ENCODE data around the gene MICAL3.

DNA sequence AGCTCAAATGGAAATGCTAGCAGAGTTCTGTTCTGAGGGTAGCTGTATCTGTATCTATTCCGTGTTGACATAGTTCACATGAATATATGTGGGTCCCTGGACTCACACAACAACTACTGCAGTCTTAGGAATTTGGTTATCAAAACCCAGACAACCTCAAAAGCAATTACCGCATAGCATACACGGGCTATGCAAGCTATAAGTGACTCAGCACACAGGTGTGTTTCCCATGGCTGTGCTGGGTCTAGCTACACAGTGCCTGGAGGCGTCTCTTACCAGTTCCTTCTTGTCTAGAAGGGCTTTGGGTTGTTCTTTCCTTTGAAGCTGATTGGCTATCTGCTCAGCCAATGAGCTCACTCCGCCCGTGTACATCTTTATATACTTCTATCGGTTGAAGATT, 151.9 kb downstream of the MICAL3 start:
- TF ChIP-seq CTCF (IDR thresholded peaks at IDR 0.05) (no peak), POLR2A (IDR thresholded peaks at IDR 0.05) (no peak)
